ENCODE data around the gene MSI2. TPM values are rescaled to one million over a fixed set of nuclear protein-coding genes. Genes with fewer than 3 reads are reported as not detected.

MSI2 gene
- total RNA-seq, 1 donor from 2014 or later, result 67.9 TPM

GRCh38 chr17:57417956-57418355 lies 161.6 kb downstream of the MSI2 start:
- H3K36me3 ChIP-seq (ENCODE audit: insufficient read depth, low read length), result no peaks in the 10 kb centered on the region
- H4K20me1 ChIP-seq (ENCODE audit: insufficient read depth, low read length), result peaks cover 13% of the 10 kb centered on the region
- H3K4me1 Mint-ChIP-seq (ENCODE audit: low read depth, unreplicated experiment), result no peaks in the 10 kb centered on the region
- H3K4me1 ChIP-seq (ENCODE audit: insufficient read depth, low read length), result peaks cover 11% of the 10 kb centered on the region
- TF ChIP-seq CTCF (IDR thresholded peaks at IDR 0.05; ENCODE audit: insufficient read depth, low read depth, low read length) (no peak), EZH2 (IDR thresholded peaks at IDR 0.05; ENCODE audit: insufficient read depth, low read length) (no peak)
- H3K27ac ChIP-seq (ENCODE audit: low read depth, low read length), result no peak overlapping the region
- peaks cover 15% of the 10 kb centered on the region for H3K36me3 Mint-ChIP-seq (ENCODE audit: low read depth, unreplicated experiment)
- no peaks in the 10 kb centered on the region for H3K9me3 Mint-ChIP-seq (ENCODE audit: unreplicated experiment)
- H3K79me2 ChIP-seq (ENCODE audit: insufficient read depth, low read length), result no peaks in the 10 kb centered on the region
- FAIRE-seq (no peak), DNase-seq (ENCODE audit: low read depth) (no peak)
- H2AFZ ChIP-seq (ENCODE audit: low read depth, low read length), result no peak overlapping the region
- no peak overlapping the region for H3K27ac Mint-ChIP-seq (ENCODE audit: unreplicated experiment)
- H3K4me2 ChIP-seq (ENCODE audit: low read length), result no peak overlapping the region
- no peaks in the 10 kb centered on the region for H3K27me3 Mint-ChIP-seq (ENCODE audit: low read depth, unreplicated experiment)
- H3K4me3 ChIP-seq (ENCODE audit: insufficient read depth, low read depth, low read length), result no peak overlapping the region
- no peak overlapping the region for H3K9ac ChIP-seq (ENCODE audit: low read length)
- no peaks in the 10 kb centered on the region for H3K27me3 ChIP-seq (ENCODE audit: insufficient read depth, low read length)
- H3K4me3 Mint-ChIP-seq (ENCODE audit: unreplicated experiment), result no peak overlapping the region
- H3K9me3 ChIP-seq (ENCODE audit: insufficient read depth, low read depth, low read length), result peaks cover 3% of the 10 kb centered on the region

GRCh38 chr17:57418463-57419246 lies 162.3 kb downstream of the MSI2 start:
- H3K27me3 Mint-ChIP-seq (ENCODE audit: low read depth, unreplicated experiment), result no peaks in the 10 kb centered on the region

More at GRCh38 chr17:57418463-57419246, 162.3 kb downstream of the MSI2 start:
- Histone ChIP-seq H3K9me3 (ENCODE audit: insufficient read depth, low read depth, low read length) (peaks cover 3% of the 10 kb centered on the region), H3K4me2 (ENCODE audit: low read length) (no peak overlapping the region), H3K79me2 (ENCODE audit: insufficient read depth, low read length) (no peaks in the 10 kb centered on the region), H3K27ac (ENCODE audit: low read depth, low read length) (no peak overlapping the region), H3K4me1 (ENCODE audit: insufficient read depth, low read length) (peaks cover 11% of the 10 kb centered on the region), H2AFZ (ENCODE audit: low read depth, low read length) (no peak overlapping the region), H3K36me3 (ENCODE audit: insufficient read depth, low read length) (no peaks in the 10 kb centered on the region), H4K20me1 (ENCODE audit: insufficient read depth, low read length) (peaks cover 13% of the 10 kb centered on the region), H3K4me3 (ENCODE audit: insufficient read depth, low read depth, low read length) (no peak overlapping the region), H3K9ac (ENCODE audit: low read length) (no peak overlapping the region), H3K27me3 (ENCODE audit: insufficient read depth, low read length) (no peaks in the 10 kb centered on the region)
- FAIRE-seq, result no peak
- no peak overlapping the region for H3K4me3 Mint-ChIP-seq (ENCODE audit: unreplicated experiment)
- no peak for DNase-seq (ENCODE audit: low read depth)
- H3K9me3 Mint-ChIP-seq (ENCODE audit: unreplicated experiment), result no peaks in the 10 kb centered on the region
- no peaks in the 10 kb centered on the region for H3K4me1 Mint-ChIP-seq (ENCODE audit: low read depth, unreplicated experiment)
- H3K27ac Mint-ChIP-seq (ENCODE audit: unreplicated experiment), result no peak overlapping the region
- no peak for TF ChIP-seq EZH2 (IDR thresholded peaks at IDR 0.05; ENCODE audit: insufficient read depth, low read length)
- TF ChIP-seq CTCF (IDR thresholded peaks at IDR 0.05; ENCODE audit: insufficient read depth, low read depth, low read length), result no peak
- peaks cover 15% of the 10 kb centered on the region for H3K36me3 Mint-ChIP-seq (ENCODE audit: low read depth, unreplicated experiment)
